IMR-90 (cell line): ENCODE data around the gene SLC9A9. TPM values are rescaled to one million over a fixed set of nuclear protein-coding genes. Genes with fewer than 3 reads are reported as not detected.

Experiments used
- ATAC-seq: fragments of 200-7000 bp; cut with Tn5 transposase; 2 replicates; pipeline ENCODE4 v1.9.1; 2020; ENCODE audit warnings: low read depth, mild to moderate bottlenecking, moderate library complexity
- BruUV-seq: library from RNA; stranded (reverse); fragments of 400-500 nt; replicated peaks from 2 replicates; lab custom pipeline; 2021; lab: Mats Ljungman, UMichigan
- CTCF ChIA-PET: fragments of 300-600 bp; formaldehyde crosslinking; extraction: SDS; loops from one replicate; lab custom pipeline; 2021; ENCODE audit warnings: antibody characterized with exemption; lab: Yijun Ruan, JAX
- POLR2A ChIA-PET: fragments of 300-600 bp; sonication (Branson Sonifier 250); formaldehyde crosslinking; loops from one replicate; lab custom pipeline; 2022; ENCODE audit warnings: antibody characterized with exemption; ENCODE audit not compliant: unreplicated experiment; lab: Charles Lee
- DNase-seq: peaks from one replicate; pipeline ENCODE4 v3.0.0; 2013
- H2AFZ ChIP-seq: replicated peaks from 2 replicates; pipeline ENCODE3; 2013; ENCODE audit warnings: low read length, mild to moderate bottlenecking; ENCODE audit not compliant: poor library complexity
- H2AK5ac ChIP-seq: 2 replicates; pipeline ENCODE4 v1.6.1; 2013; ENCODE audit warnings: low read depth, low read length, inconsistent platforms
- H2AK9ac ChIP-seq: replicated peaks from 2 replicates; pipeline ENCODE3; 2013; ENCODE audit warnings: mild to moderate bottlenecking, low read depth, low read length, moderate library complexity; ENCODE audit not compliant: poor library complexity
- H2BK120ac ChIP-seq: 2 replicates; pipeline ENCODE4 v1.6.1; 2013; ENCODE audit warnings: low read depth, low read length, inconsistent platforms
- H2BK15ac ChIP-seq: 3 replicates; pipeline ENCODE4 v1.6.1; 2013; ENCODE audit warnings: low read depth, low read length, inconsistent platforms
- H2BK20ac ChIP-seq: 2 replicates; pipeline ENCODE4 v1.6.1; 2013; ENCODE audit warnings: low read depth, mild to moderate bottlenecking, inconsistent platforms, low read length, moderate library complexity
- H2BK5ac ChIP-seq: 2 replicates; pipeline ENCODE4 v1.6.1; 2013; ENCODE audit warnings: mild to moderate bottlenecking, low read depth, low read length, inconsistent platforms; ENCODE audit not compliant: poor library complexity, severe bottlenecking
- H3K14ac ChIP-seq: replicated peaks from 2 replicates; pipeline ENCODE4 v1.6.1; 2013; ENCODE audit warnings: low read depth, low read length, inconsistent platforms
- H3K18ac ChIP-seq: 2 replicates; pipeline ENCODE4 v1.6.1; 2013; ENCODE audit warnings: low read depth, low read length, control low read depth
- H3K23ac ChIP-seq: 2 replicates; pipeline ENCODE4 v1.6.1; 2013; ENCODE audit warnings: low read depth, low read length, inconsistent platforms
- H3K27ac ChIP-seq: 2 replicates; pipeline ENCODE4 v1.5.1; 2013; ENCODE audit warnings: mild to moderate bottlenecking, control low read depth, low read length; ENCODE audit not compliant: insufficient read depth
- H3K27me3 ChIP-seq: 2 replicates; pipeline ENCODE4 v1.6.1; 2013; ENCODE audit warnings: low read length; ENCODE audit not compliant: control insufficient read depth, insufficient read depth
- H3K36me3 ChIP-seq: 2 replicates; pipeline ENCODE4 v1.6.1; 2013; ENCODE audit warnings: low read length, mixed read lengths; ENCODE audit not compliant: control insufficient read depth, insufficient read depth
- H3K4ac ChIP-seq: 2 replicates; pipeline ENCODE4 v1.6.1; 2013; ENCODE audit warnings: low read depth, low read length, inconsistent platforms
- H3K4me1 ChIP-seq: 2 replicates; pipeline ENCODE4 v1.6.1; 2013; ENCODE audit warnings: low read length, mixed read lengths; ENCODE audit not compliant: control insufficient read depth, insufficient read depth
- H3K4me2 ChIP-seq: 2 replicates; pipeline ENCODE4 v1.6.1; 2013; ENCODE audit warnings: low read depth, mild to moderate bottlenecking, control low read depth, low read length, moderate library complexity
- H3K4me3 ChIP-seq: 2 replicates; pipeline ENCODE4 v1.5.1; 2013; ENCODE audit warnings: low read depth, mild to moderate bottlenecking, control low read depth, low read length, moderate library complexity; ENCODE audit not compliant: insufficient read depth
- H3K56ac ChIP-seq: 2 replicates; pipeline ENCODE4 v1.6.1; 2013; ENCODE audit warnings: low read length, inconsistent platforms; ENCODE audit not compliant: insufficient read depth; ENCODE audit errors: extremely low read depth
- H3K79me1 ChIP-seq, 2 experiments: 2 replicates each; pipeline ENCODE4 v1.6.1; 2013; ENCODE audit warnings: low read length in 2 of 2, inconsistent platforms in 1 of 2, low read depth in 1 of 2
- H3K9ac ChIP-seq: 2 replicates; pipeline ENCODE4 v1.6.1; 2013; ENCODE audit warnings: low read depth, low read length, control low read depth
- H3K9me1 ChIP-seq: 2 replicates; pipeline ENCODE4 v1.6.1; 2013; ENCODE audit warnings: low read length, inconsistent platforms; ENCODE audit not compliant: insufficient read depth
- H3K9me3 ChIP-seq: 2 replicates; pipeline ENCODE4 v1.6.1; 2013; ENCODE audit warnings: low read length; ENCODE audit not compliant: control insufficient read depth, insufficient read depth
- H4K20me1 ChIP-seq: 2 replicates; pipeline ENCODE4 v1.6.1; 2013; ENCODE audit warnings: low read length, inconsistent platforms; ENCODE audit not compliant: insufficient read depth
- H4K5ac ChIP-seq: 2 replicates; pipeline ENCODE4 v1.6.1; 2013; ENCODE audit warnings: mild to moderate bottlenecking, low read depth, low read length, control low read depth
- H4K8ac ChIP-seq, 2 experiments: 2 replicates each; pipeline ENCODE4 v1.6.1; 2013; ENCODE audit warnings: low read depth in 2 of 2, low read length in 2 of 2, control low read depth in 1 of 2, inconsistent platforms in 1 of 2
- H4K91ac ChIP-seq: 2 replicates; pipeline ENCODE4 v1.6.1; 2013; ENCODE audit warnings: low read depth, low read length, inconsistent platforms; ENCODE audit not compliant: insufficient read depth
- BHLHE40 ChIP-seq: fragments of 150-350 bp; IDR thresholded peaks from 2 replicates; pipeline ENCODE4 v1.6.1; 2016; ENCODE audit warnings: mild to moderate bottlenecking, low read depth, low read length
- CEBPB ChIP-seq: IDR thresholded peaks from 2 replicates; pipeline ENCODE4 v1.6.1; 2012; ENCODE audit warnings: low read depth, low read length, improper control_type of control experiment
- CHD1 ChIP-seq: IDR thresholded peaks from 2 replicates; pipeline ENCODE4 v1.6.1; 2012; ENCODE audit warnings: low read depth, low read length, improper control_type of control experiment
- CTCF ChIP-seq: conservative IDR thresholded peaks from 2 replicates; pipeline ENCODE4 v1.5.1; 2012; ENCODE audit warnings: mild to moderate bottlenecking, low read depth, low read length, improper control_type of control experiment
- ELK1 ChIP-seq: fragments of 150-350 bp; IDR thresholded peaks from 2 replicates; pipeline ENCODE4 v1.6.1; 2016; ENCODE audit warnings: low read depth, mild to moderate bottlenecking, low read length, moderate library complexity, borderline replicate concordance
- FOS ChIP-seq: fragments of 150-350 bp; IDR thresholded peaks from 2 replicates; pipeline ENCODE4 v1.6.1; 2016; ENCODE audit warnings: low read depth, low read length
- MAFK ChIP-seq: IDR thresholded peaks from 2 replicates; pipeline ENCODE4 v1.6.1; 2012; ENCODE audit warnings: low read depth, low read length, improper control_type of control experiment
- MAZ ChIP-seq: IDR thresholded peaks from 2 replicates; pipeline ENCODE4 v1.6.1; 2012; ENCODE audit warnings: low read depth, mild to moderate bottlenecking, low read length, improper control_type of control experiment, moderate library complexity, borderline replicate concordance
- MXI1 ChIP-seq: IDR thresholded peaks from 2 replicates; pipeline ENCODE4 v1.6.1; 2012; ENCODE audit warnings: low read depth, mild to moderate bottlenecking, low read length, moderate library complexity, borderline replicate concordance
- NFE2L2 ChIP-seq: fragments of 150-350 bp; IDR thresholded peaks from 2 replicates; pipeline ENCODE4 v1.6.1; 2016; ENCODE audit warnings: low read depth, mild to moderate bottlenecking, low read length
- POLR2A ChIP-seq: IDR thresholded peaks from 2 replicates; pipeline ENCODE4 v1.6.1; 2012; ENCODE audit warnings: mild to moderate bottlenecking, low read depth, low read length
- RAD21 ChIP-seq: IDR thresholded peaks from 2 replicates; pipeline ENCODE4 v1.6.1; 2012; ENCODE audit warnings: low read length, improper control_type of control experiment
- RCOR1 ChIP-seq: IDR thresholded peaks from 2 replicates; pipeline ENCODE4 v1.6.1; 2012; ENCODE audit warnings: mild to moderate bottlenecking, low read length, improper control_type of control experiment; ENCODE audit not compliant: insufficient replicate concordance
- RFX5 ChIP-seq: IDR thresholded peaks from 2 replicates; pipeline ENCODE4 v1.8.0; 2012; ENCODE audit warnings: low read depth, mild to moderate bottlenecking, low read length, moderate library complexity
- SMC3 ChIP-seq: fragments of 150-350 bp; IDR thresholded peaks from 2 replicates; pipeline ENCODE4 v1.6.1; 2016; ENCODE audit warnings: low read depth, mild to moderate bottlenecking, antibody characterized with exemption, low read length, moderate library complexity
- USF2 ChIP-seq: fragments of 150-350 bp; IDR thresholded peaks from 2 replicates; pipeline ENCODE4 v1.6.1; 2017; ENCODE audit warnings: mild to moderate bottlenecking, antibody characterized with exemption, low read length, low read depth
- dilution Hi-C: fragments of 300-500 bp; cut with HindIII; formaldehyde crosslinking; loops from one replicate; pipeline ENCODE4 v1.14.3; 2018; ENCODE audit warnings: low sequenced_read_pairs; ENCODE audit not compliant: unreplicated experiment
- in situ Hi-C: fragments of 300-500 bp; cut with MboI; formaldehyde crosslinking; loops from 3 replicates; pipeline ENCODE4 v1.14.3; 2019; ENCODE audit warnings: low sequenced_read_pairs, inconsistent platforms, mixed read lengths
- intact Hi-C: fragments of 100-400 bp; cut with micrococcal nuclease; formaldehyde crosslinking; loops from 2 replicates; pipeline ENCODE4 v1.10.0; 2022
- polyA plus RNA-seq, 3 experiments: library from polyadenylated mRNA; depleted of rRNA; stranded (reverse); fragments of >200 nt; gene quantifications; 2 replicates each; pipeline ENCODE4 v1.2.3, GENCODE V29; 2012; ENCODE audit warnings: low replicate concordance in 1 of 3
- total RNA-seq: library from RNA; depleted of rRNA; stranded (reverse); fragments of >200 nt; gene quantifications from 2 replicates; pipeline ENCODE4 v1.2.3, GENCODE V29; 2012

The SLC9A9 gene
- total and polyA plus RNA-seq, 2 of the 4 experiments (the other 2 are of a cell fraction) = 1.4 to 2.3 TPM

GRCh38 chr3:143712522-143712921 lies 135.7 kb downstream of the SLC9A9 start:
- Histone ChIP-seq H3K9ac (no peak overlapping the region), H3K4ac (no peak overlapping the region), H3K9me3 (no peaks in the 10 kb centered on the region), H3K56ac (no peak overlapping the region), H2AK5ac (no peak overlapping the region), H3K23ac (no peak overlapping the region), H2BK120ac (no peak overlapping the region), H3K4me2 (no peak overlapping the region), H3K27ac (no peak overlapping the region), H4K5ac (no peak overlapping the region), H3K18ac (no peak overlapping the region), H3K27me3 (no peaks in the 10 kb centered on the region), H4K20me1 (no peaks in the 10 kb centered on the region), H3K79me1 (no peaks in the 10 kb centered on the region), H2BK20ac (no peak overlapping the region), H4K91ac (no peak overlapping the region), H2BK5ac (no peak overlapping the region), H3K14ac (no peak overlapping the region), H2BK15ac (no peak overlapping the region), H3K36me3 (no peaks in the 10 kb centered on the region), H4K8ac (no peak overlapping the region), H3K4me1 (no peaks in the 10 kb centered on the region), H2AK9ac (no peak overlapping the region), H3K4me3 (no peak overlapping the region), H3K9me1 (no peaks in the 10 kb centered on the region), H2AFZ (no peak overlapping the region)
- CTCF ChIA-PET = no interaction called here
- BruUV-seq = no TSS peak
- TF ChIP-seq CEBPB = no peak
- TF ChIP-seq CHD1 = no peak
- TF ChIP-seq MXI1 = no peak
- TF ChIP-seq NFE2L2 = no peak
- no peak for TF ChIP-seq RAD21
- TF ChIP-seq SMC3 = no peak
- no peak for TF ChIP-seq FOS
- TF ChIP-seq POLR2A = no peak
- TF ChIP-seq MAFK = no peak
- no peak for TF ChIP-seq CTCF
- TF ChIP-seq RCOR1 = no peak
- TF ChIP-seq USF2 = no peak
- no peak for TF ChIP-seq BHLHE40
- TF ChIP-seq RFX5 = no peak
- no peak for TF ChIP-seq MAZ
- TF ChIP-seq ELK1 = no peak
- DNase-seq (no peak), ATAC-seq (no peak)
- in situ Hi-C loops = no loop called here
- POLR2A ChIA-PET = no interaction called here
- dilution Hi-C loops = no loop called here
- intact Hi-C loops = no loop called here
